ENCODE measurements around the gene GPR137.
A peak's percentile ranks its signal among the peaks of the same experiment; 100 is the strongest.

GPR137 gene

GRCh38 chr11:64296236-64296635 is 10.6 kb downstream of the GPR137 start:
- Histone ChIP-seq H2BK12ac (ENCODE audit: low read length in 2 of 2) (no peak overlapping the region), H3K23ac (ENCODE audit: low read length in 2 of 2) (no peak overlapping the region), H3K4me1 (ENCODE audit: control insufficient read depth, insufficient read depth, low read depth, low read length) (peaks cover 32% of the 10 kb centered on the region), H2BK5ac (ENCODE audit: low read depth, low read length, poor library complexity, severe bottlenecking) (no peak overlapping the region), H3K27me3 (ENCODE audit: control insufficient read depth in 1 of 2, insufficient read depth in 1 of 2, low read length in 2 of 2) (peaks cover 82 to 87% of the 10 kb centered on the region in 2 experiments), H3K27ac (ENCODE audit: low read length, poor library complexity, severe bottlenecking) (no peak overlapping the region), H4K8ac (ENCODE audit: low read length) (no peak overlapping the region), H3K9me3 (ENCODE audit: control insufficient read depth, low read length) (no peaks in the 10 kb centered on the region), H4K91ac (ENCODE audit: low read length) (no peak overlapping the region), H3K4ac (ENCODE audit: low read depth in 1 of 2, low read length in 2 of 2) (no peak overlapping the region), H3K36me3 (ENCODE audit: control insufficient read depth in 1 of 2, insufficient read depth in 2 of 2, low read depth in 1 of 2, low read length in 2 of 2) (peaks cover 0 to 1% of the 10 kb centered on the region in 2 experiments), H2BK120ac (ENCODE audit: low read depth, low read length) (no peak overlapping the region), H2BK15ac (ENCODE audit: low read depth, poor library complexity, severe bottlenecking) (no peak overlapping the region), H3K4me2 (ENCODE audit: low read length, poor library complexity, severe bottlenecking) (no peak overlapping the region), H2AFZ (ENCODE audit: low read depth, low read length) (no peak overlapping the region), H3K79me1 (replicated peaks; ENCODE audit: low read length, poor library complexity, severe bottlenecking) (peaks cover 1% of the 10 kb centered on the region), H3K4me3 (ENCODE audit: insufficient read depth in 1 of 2, low read depth in 1 of 2, low read length in 2 of 2) (no peak overlapping the region), H3K18ac (ENCODE audit: low read depth in 1 of 2, low read length in 2 of 2) (no peak overlapping the region), H3K9ac (ENCODE audit: low read length) (no peak overlapping the region), H3K14ac (ENCODE audit: low read length in 2 of 2) (no peak overlapping the region), H2AK5ac (ENCODE audit: low read length, severe bottlenecking) (no peak overlapping the region)
- WGBS = 22% methylated on average over 1 of the region's 1 CpG
- DNase-seq = no peak

GRCh38 chr11:64296830-64297698 is 11.4 kb downstream of the GPR137 start:
- no peaks in the 10 kb centered on the region for H3K79me1 ChIP-seq (replicated peaks; ENCODE audit: low read length, poor library complexity, severe bottlenecking)
- no peak overlapping the region for H3K23ac ChIP-seq (ENCODE audit: low read length in 2 of 2)
- H4K8ac ChIP-seq (ENCODE audit: low read length) = no peak overlapping the region
- no peak overlapping the region for H3K4me3 ChIP-seq (ENCODE audit: insufficient read depth in 1 of 2, low read depth in 1 of 2, low read length in 2 of 2)
- H2BK5ac ChIP-seq (ENCODE audit: low read depth, low read length, poor library complexity, severe bottlenecking) = no peak overlapping the region
- H3K36me3 ChIP-seq (ENCODE audit: control insufficient read depth in 1 of 2, insufficient read depth in 2 of 2, low read depth in 1 of 2, low read length in 2 of 2) = no peaks in the 10 kb centered on the region
- no peak overlapping the region for H3K9ac ChIP-seq (ENCODE audit: low read length)
- no peak overlapping the region for H3K14ac ChIP-seq (ENCODE audit: low read length in 2 of 2)
- no peak overlapping the region for H3K4me2 ChIP-seq (ENCODE audit: low read length, poor library complexity, severe bottlenecking)
- H3K4ac ChIP-seq (ENCODE audit: low read depth in 1 of 2, low read length in 2 of 2) = no peak overlapping the region
- no peak overlapping the region for H2BK12ac ChIP-seq (ENCODE audit: low read length in 2 of 2)
- no peak overlapping the region for H2AFZ ChIP-seq (ENCODE audit: low read depth, low read length)
- no peaks in the 10 kb centered on the region for H3K9me3 ChIP-seq (ENCODE audit: control insufficient read depth, low read length)
- H3K27me3 ChIP-seq (ENCODE audit: control insufficient read depth in 1 of 2, insufficient read depth in 1 of 2, low read length in 2 of 2) = peaks cover 80 to 81% of the 10 kb centered on the region in 2 experiments
- WGBS = 18% methylated on average over 28 of the region's 34 CpGs
- no peak overlapping the region for H2BK15ac ChIP-seq (ENCODE audit: low read depth, poor library complexity, severe bottlenecking)
- peaks cover 24% of the 10 kb centered on the region for H3K4me1 ChIP-seq (ENCODE audit: control insufficient read depth, insufficient read depth, low read depth, low read length)
- H3K18ac ChIP-seq (ENCODE audit: low read depth in 1 of 2, low read length in 2 of 2) = no peak overlapping the region
- no peak for DNase-seq
- H4K91ac ChIP-seq (ENCODE audit: low read length) = no peak overlapping the region
- no peak overlapping the region for H3K27ac ChIP-seq (ENCODE audit: low read length, poor library complexity, severe bottlenecking)
- no peak overlapping the region for H2BK120ac ChIP-seq (ENCODE audit: low read depth, low read length)
- no peak overlapping the region for H2AK5ac ChIP-seq (ENCODE audit: low read length, severe bottlenecking)

DNA sequence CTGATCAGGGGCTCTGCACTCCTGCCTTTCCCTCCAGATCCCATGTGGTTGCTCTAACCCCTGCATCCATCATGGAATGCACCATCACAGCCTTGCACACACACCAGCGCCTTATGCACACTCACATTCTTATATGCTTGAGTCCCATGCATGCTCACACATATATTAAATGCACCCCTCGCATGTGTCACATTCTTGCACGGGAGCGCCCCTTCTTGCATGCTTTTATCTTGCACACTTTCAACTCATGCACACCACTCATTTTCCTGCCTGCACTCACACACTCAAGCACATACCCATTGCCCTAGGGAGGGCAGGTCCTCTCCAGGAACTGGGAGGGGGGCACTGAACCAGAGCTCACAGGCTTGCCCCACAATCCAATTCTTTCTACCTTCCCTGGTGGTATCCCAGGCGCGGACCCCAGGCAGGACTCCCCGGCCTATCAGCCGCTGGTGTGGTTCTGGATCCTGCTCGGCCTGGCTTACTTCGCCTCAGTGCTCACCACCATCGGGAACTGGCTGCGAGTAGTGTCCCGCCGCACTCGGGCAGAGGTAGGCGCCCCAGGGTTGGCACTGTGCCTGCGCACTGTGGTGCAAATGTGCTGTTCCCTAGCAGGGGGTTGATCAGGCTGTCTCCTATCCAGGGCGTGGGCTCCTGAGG is 12.2 kb downstream of the GPR137 start:
- H3K9me3 ChIP-seq (ENCODE audit: control insufficient read depth, low read length) = no peaks in the 10 kb centered on the region
- no peak overlapping the region for H2BK120ac ChIP-seq (ENCODE audit: low read depth, low read length)
- H2AK5ac ChIP-seq (ENCODE audit: low read length, severe bottlenecking) = no peak overlapping the region
- H3K18ac ChIP-seq (ENCODE audit: low read depth in 1 of 2, low read length in 2 of 2) = no peak overlapping the region
- H3K79me1 ChIP-seq (replicated peaks; ENCODE audit: low read length, poor library complexity, severe bottlenecking) = no peaks in the 10 kb centered on the region
- no peak overlapping the region for H2AFZ ChIP-seq (ENCODE audit: low read depth, low read length)
- peaks cover 19% of the 10 kb centered on the region for H3K4me1 ChIP-seq (ENCODE audit: control insufficient read depth, insufficient read depth, low read depth, low read length)
- no peak overlapping the region for H2BK15ac ChIP-seq (ENCODE audit: low read depth, poor library complexity, severe bottlenecking)
- peak overlapping the region in 1 of 2 experiments; percentile 43 for H3K23ac ChIP-seq (ENCODE audit: low read length in 2 of 2)
- no peak overlapping the region for H3K4ac ChIP-seq (ENCODE audit: low read depth in 1 of 2, low read length in 2 of 2)
- WGBS = 55% methylated on average over 18 of the region's 18 CpGs
- H3K27ac ChIP-seq (ENCODE audit: low read length, poor library complexity, severe bottlenecking) = no peak overlapping the region
- no peak overlapping the region for H4K8ac ChIP-seq (ENCODE audit: low read length)
- no peak overlapping the region for H2BK5ac ChIP-seq (ENCODE audit: low read depth, low read length, poor library complexity, severe bottlenecking)
- no peak overlapping the region for H3K14ac ChIP-seq (ENCODE audit: low read length in 2 of 2)
- H4K91ac ChIP-seq (ENCODE audit: low read length) = no peak overlapping the region
- peaks cover 72 to 75% of the 10 kb centered on the region in 2 experiments for H3K27me3 ChIP-seq (ENCODE audit: control insufficient read depth in 1 of 2, insufficient read depth in 1 of 2, low read length in 2 of 2)
- no peak overlapping the region for H3K4me3 ChIP-seq (ENCODE audit: insufficient read depth in 1 of 2, low read depth in 1 of 2, low read length in 2 of 2)
- DNase-seq = no peak
- no peak overlapping the region for H2BK12ac ChIP-seq (ENCODE audit: low read length in 2 of 2)
- no peak overlapping the region for H3K4me2 ChIP-seq (ENCODE audit: low read length, poor library complexity, severe bottlenecking)
- no peaks in the 10 kb centered on the region for H3K36me3 ChIP-seq (ENCODE audit: control insufficient read depth in 1 of 2, insufficient read depth in 2 of 2, low read depth in 1 of 2, low read length in 2 of 2)
- no peak overlapping the region for H3K9ac ChIP-seq (ENCODE audit: low read length)

Measured in mesenchymal stem cell (in vitro differentiated cells and primary cell).